Endometrial microvascular endothelial cells (primary cell): ENCODE results near the gene RRP9. TPM values are rescaled to one million over a fixed set of nuclear protein-coding genes. Genes with fewer than 3 reads are reported as not detected.

ENCODE experiments used
- in situ Hi-C: cut with HindIII; loops from 2 replicates; pipeline ENCODE4 v1.10.0; 2017; ENCODE audit warnings: low sequenced_read_pairs, low pct_unique_long_range_greater_than_20kb; ENCODE audit errors: inconsistent ontology term
- total RNA-seq: library from RNA; depleted of rRNA; stranded (reverse); fragments of >200 nt; gene quantifications from one replicate; pipeline ENCODE4 v1.2.3, GENCODE V29; 2015; ENCODE audit errors: inconsistent ontology term

The RRP9 gene
- total RNA-seq, 1 donor from 2014 or later = 29.0 TPM

GRCh38 chr3:51944451-51945021 is 2.8 kb upstream of the RRP9 start:
- in situ Hi-C loops = no loop called here

GRCh38 chr3:51943451-51944391 is 2.0 kb upstream of the RRP9 start:
- in situ Hi-C loops = no loop called here

GRCh38 chr3:51942603-51943450 is 1.1 kb upstream of the RRP9 start:
- in situ Hi-C loops = no loop called here

- in situ Hi-C loops = no loop called here
Observed at GRCh38 chr3:51941463-51941797, 274 bp downstream of the RRP9 start.

GRCh38 chr3:51940648-51941462 is 849 bp downstream of the RRP9 start:
- in situ Hi-C loops = no loop called here

- in situ Hi-C loops = no loop called here
Observed at GRCh38 chr3:51938780-51939425, 2.8 kb downstream of the RRP9 start.

- in situ Hi-C loops = no loop called here
Observed at GRCh38 chr3:51937611-51938450, 3.9 kb downstream of the RRP9 start.

GRCh38 chr3:51937014-51937413 is 4.7 kb downstream of the RRP9 start:
- in situ Hi-C loops = no loop called here

- in situ Hi-C loops = no loop called here
Observed at GRCh38 chr3:51935886-51936755, 5.6 kb downstream of the RRP9 start.

GRCh38 chr3:51934991-51935885 is 6.5 kb downstream of the RRP9 start:
- in situ Hi-C loops = no loop called here

- in situ Hi-C loops = no loop called here
Observed at GRCh38 chr3:51934139-51934850, 7.4 kb downstream of the RRP9 start.

GRCh38 chr3:51933471-51934138 is 8.1 kb downstream of the RRP9 start:
- in situ Hi-C loops = no loop called here

- in situ Hi-C loops = no loop called here
Observed at GRCh38 chr3:51932471-51933370, 9.0 kb downstream of the RRP9 start.

GRCh38 chr3:51931756-51932155 is 9.9 kb downstream of the RRP9 start:
- in situ Hi-C loops = no loop called here
